ENCODE data around the gene LCLAT1.

The LCLAT1 gene

DNA sequence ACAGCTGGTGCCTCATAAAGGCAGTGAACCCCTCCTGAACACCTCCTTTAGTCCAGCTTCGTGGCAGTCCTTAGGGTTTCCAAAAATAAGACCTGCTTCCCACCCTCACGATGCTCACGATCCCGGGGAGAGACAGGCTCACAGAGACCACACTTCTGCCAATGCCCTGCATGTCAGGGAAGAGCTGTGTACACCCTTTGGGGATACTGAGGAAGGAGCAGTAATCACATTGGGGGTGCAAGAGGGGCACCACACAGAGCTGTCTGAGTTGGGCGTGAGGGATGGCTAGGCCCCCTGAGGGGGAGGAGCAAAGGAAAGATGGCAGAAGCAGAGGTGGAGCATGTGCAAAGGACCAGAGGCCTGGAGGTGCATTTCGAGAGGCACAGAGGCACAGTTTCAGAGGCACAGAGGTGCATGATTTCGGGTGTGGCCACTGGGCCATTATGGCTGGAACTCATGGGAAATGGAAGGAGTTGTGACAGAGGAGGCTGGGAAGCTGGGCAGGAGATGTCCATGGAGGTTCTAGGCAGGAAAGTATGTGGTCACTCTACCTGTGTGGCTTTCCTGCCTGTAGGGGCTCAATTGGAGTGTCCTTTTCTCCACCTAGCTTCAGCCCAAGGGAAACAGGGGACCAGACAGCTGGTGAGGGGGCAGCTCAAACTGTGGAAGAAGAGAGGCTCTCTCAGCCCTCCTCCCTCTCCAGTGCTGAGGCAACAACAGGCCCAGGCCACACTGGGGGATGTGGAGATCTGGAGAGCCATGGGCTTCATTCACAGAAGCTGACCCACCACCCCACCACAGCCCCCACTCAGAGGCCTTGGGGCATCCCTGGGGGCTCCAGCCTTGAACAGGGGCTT, 244.3 kb downstream of the LCLAT1 start:
- H3K4me3 ChIP-seq (ENCODE audit: low read depth, low read length), result no peak overlapping the region
- H3K4me1 ChIP-seq (ENCODE audit: control insufficient read depth, insufficient read depth, low read length), result no peaks in the 10 kb centered on the region
- CTCF ChIA-PET, result interaction anchor here (0.5 to 0.6 kb wide), 3 partner anchors 43 to 527 kb away, joined by 3 read pairs; no protein-coding TSS in a partner anchor
- no peaks in the 10 kb centered on the region for H3K36me3 ChIP-seq (ENCODE audit: control insufficient read depth in 2 of 2, insufficient read depth in 1 of 2, low read length in 2 of 2)
- POLR2A ChIA-PET, result no interaction called here
- H3K9me3 ChIP-seq (ENCODE audit: control insufficient read depth, insufficient read depth, low read depth, low read length), result no peaks in the 10 kb centered on the region
- no peak overlapping the region for H3K27ac ChIP-seq (ENCODE audit: extremely low read depth, low read depth, low read length)
- TF ChIP-seq, protein P1, sequence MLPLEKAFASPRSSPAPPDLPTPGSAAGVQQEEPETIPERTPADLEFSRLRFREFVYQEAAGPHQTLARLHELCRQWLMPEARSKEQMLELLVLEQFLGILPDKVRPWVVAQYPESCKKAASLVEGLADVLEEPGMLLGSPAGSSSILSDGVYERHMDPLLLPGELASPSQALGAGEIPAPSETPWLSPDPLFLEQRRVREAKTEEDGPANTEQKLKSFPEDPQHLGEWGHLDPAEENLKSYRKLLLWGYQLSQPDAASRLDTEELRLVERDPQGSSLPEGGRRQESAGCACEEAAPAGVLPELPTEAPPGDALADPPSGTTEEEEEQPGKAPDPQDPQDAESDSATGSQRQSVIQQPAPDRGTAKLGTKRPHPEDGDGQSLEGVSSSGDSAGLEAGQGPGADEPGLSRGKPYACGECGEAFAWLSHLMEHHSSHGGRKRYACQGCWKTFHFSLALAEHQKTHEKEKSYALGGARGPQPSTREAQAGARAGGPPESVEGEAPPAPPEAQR (tag by site-specific recombination; IDR thresholded peaks at IDR 0.05), result no peak
- TF ChIP-seq ZNF623 (tag by site-specific recombination; IDR thresholded peaks at IDR 0.05), result peak; percentile 38; the same call in 1 of the 2 replicates
- TF ChIP-seq, protein P2, sequence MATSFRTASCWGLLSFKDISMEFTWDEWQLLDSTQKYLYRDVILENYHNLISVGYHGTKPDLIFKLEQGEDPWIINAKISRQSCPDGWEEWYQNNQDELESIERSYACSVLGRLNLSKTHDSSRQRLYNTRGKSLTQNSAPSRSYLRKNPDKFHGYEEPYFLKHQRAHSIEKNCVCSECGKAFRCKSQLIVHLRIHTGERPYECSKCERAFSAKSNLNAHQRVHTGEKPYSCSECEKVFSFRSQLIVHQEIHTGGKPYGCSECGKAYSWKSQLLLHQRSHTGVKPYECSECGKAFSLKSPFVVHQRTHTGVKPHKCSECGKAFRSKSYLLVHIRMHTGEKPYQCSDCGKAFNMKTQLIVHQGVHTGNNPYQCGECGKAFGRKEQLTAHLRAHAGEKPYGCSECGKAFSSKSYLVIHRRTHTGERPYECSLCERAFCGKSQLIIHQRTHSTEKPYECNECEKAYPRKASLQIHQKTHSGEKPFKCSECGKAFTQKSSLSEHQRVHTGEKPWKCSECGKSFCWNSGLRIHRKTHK (tag by site-specific recombination; IDR thresholded peaks at IDR 0.05), result no peak
- TF ChIP-seq ZNF266 (tag by site-specific recombination; IDR thresholded peaks at IDR 0.05; ENCODE audit: low read depth), result no peak
- TF ChIP-seq, protein P3, sequence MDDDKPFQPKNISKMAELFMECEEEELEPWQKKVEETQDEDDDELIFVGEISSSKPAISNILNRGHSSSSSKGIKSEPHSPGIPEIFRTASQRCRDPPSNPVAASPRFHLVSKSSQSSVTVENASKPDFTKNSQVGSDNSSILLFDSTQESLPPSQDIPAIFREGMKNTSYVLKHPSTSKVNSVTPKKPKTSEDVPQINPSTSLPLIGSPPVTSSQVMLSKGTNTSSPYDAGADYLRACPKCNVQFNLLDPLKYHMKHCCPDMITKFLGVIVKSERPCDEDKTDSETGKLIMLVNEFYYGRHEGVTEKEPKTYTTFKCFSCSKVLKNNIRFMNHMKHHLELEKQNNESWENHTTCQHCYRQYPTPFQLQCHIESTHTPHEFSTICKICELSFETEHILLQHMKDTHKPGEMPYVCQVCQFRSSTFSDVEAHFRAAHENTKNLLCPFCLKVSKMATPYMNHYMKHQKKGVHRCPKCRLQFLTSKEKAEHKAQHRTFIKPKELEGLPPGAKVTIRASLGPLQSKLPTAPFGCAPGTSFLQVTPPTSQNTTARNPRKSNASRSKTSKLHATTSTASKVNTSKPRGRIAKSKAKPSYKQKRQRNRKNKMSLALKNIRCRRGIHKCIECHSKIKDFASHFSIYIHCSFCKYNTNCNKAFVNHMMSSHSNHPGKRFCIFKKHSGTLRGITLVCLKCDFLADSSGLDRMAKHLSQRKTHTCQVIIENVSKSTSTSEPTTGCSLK (tag by site-specific recombination; IDR thresholded peaks at IDR 0.05), result no peak
- TF ChIP-seq MZF1 (tag by site-specific recombination; IDR thresholded peaks at IDR 0.05; ENCODE audit: borderline replicate concordance), result no peak

DNA sequence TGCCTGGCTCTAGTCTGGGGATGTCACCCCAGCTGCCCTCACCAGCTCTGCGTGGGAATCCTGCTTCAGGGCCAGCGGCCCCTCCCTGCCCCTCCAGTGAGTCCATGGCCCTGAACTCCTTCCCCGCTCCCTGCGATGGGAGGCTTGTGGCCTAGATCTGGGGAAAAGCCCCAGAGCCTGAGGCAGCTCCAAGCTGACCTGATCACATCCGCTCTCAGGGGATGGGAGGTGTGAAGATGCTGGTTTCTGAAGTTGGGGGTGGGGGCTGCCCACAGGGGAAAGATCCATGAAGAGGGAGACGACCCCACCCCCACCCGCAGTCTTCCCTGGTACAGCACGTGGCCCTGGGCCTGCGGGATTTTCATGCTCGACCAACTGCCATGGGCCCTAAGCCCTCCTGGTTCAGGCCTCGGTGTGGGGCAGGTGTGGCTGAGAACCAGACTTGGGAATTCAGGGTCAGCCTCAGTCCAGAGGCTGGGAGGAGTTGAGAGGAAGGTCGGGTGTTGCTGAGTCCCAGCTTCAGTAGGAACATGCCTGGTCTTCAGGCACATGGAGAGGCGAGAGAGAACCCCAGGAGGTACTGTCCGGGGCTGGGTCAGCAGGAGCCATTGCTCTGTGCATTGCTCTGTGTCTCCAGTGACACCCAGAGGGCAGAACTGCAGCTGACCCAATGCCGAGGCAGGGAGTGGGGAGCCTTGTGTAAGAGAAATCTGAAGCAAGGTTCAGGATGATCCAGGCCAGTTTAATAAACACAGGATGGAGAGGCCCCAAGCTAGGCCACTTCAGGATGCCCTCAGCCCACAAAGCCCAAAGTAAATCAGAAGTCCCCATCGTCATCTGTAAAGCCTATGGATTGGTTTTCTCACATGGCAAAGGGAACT, 245.1 kb downstream of the LCLAT1 start:
- no peak overlapping the region for H3K4me3 ChIP-seq (ENCODE audit: low read depth, low read length)
- POLR2A ChIA-PET, result no interaction called here
- no peaks in the 10 kb centered on the region for H3K36me3 ChIP-seq (ENCODE audit: control insufficient read depth in 2 of 2, insufficient read depth in 1 of 2, low read length in 2 of 2)
- no peaks in the 10 kb centered on the region for H3K4me1 ChIP-seq (ENCODE audit: control insufficient read depth, insufficient read depth, low read length)
- no peak overlapping the region for H3K27ac ChIP-seq (ENCODE audit: extremely low read depth, low read depth, low read length)
- CTCF ChIA-PET, result interaction anchor here (0.6 to 5.9 kb wide), 4 partner anchors 10 to 395 kb away, joined by 3 to 43 read pairs (median 5); no protein-coding TSS in a partner anchor
- no peaks in the 10 kb centered on the region for H3K9me3 ChIP-seq (ENCODE audit: control insufficient read depth, insufficient read depth, low read depth, low read length)
- TF ChIP-seq ZNF843 (tag by site-specific recombination; IDR thresholded peaks at IDR 0.05) (no peak), ZNF76 (tag by site-specific recombination; IDR thresholded peaks at IDR 0.05; ENCODE audit: borderline replicate concordance, low read depth) (no peak), ZNF548 (tag by site-specific recombination; IDR thresholded peaks at IDR 0.05) (no peak), ZNF521 (tag by site-specific recombination; IDR thresholded peaks at IDR 0.05) (no peak), ZNF335 (tag by site-specific recombination; conservative IDR thresholded peaks at IDR 0.05) (no peak), ZNF341 (tag by site-specific recombination; IDR thresholded peaks at IDR 0.05; ENCODE audit: low read depth) (no peak), ZNF670 (tag by site-specific recombination; IDR thresholded peaks at IDR 0.05; ENCODE audit: low read depth) (no peak), ZNF600 (tag by site-specific recombination; IDR thresholded peaks at IDR 0.05) (no peak), ZNF560 (tag by site-specific recombination; IDR thresholded peaks at IDR 0.05; ENCODE audit: borderline replicate concordance) (no peak), ZBTB48 (tag by site-specific recombination; IDR thresholded peaks at IDR 0.05) (no peak)
- TF ChIP-seq, protein P4, sequence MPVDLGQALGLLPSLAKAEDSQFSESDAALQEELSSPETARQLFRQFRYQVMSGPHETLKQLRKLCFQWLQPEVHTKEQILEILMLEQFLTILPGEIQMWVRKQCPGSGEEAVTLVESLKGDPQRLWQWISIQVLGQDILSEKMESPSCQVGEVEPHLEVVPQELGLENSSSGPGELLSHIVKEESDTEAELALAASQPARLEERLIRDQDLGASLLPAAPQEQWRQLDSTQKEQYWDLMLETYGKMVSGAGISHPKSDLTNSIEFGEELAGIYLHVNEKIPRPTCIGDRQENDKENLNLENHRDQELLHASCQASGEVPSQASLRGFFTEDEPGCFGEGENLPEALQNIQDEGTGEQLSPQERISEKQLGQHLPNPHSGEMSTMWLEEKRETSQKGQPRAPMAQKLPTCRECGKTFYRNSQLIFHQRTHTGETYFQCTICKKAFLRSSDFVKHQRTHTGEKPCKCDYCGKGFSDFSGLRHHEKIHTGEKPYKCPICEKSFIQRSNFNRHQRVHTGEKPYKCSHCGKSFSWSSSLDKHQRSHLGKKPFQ (tag by site-specific recombination; IDR thresholded peaks at IDR 0.05), result no peak
- TF ChIP-seq, protein P5, sequence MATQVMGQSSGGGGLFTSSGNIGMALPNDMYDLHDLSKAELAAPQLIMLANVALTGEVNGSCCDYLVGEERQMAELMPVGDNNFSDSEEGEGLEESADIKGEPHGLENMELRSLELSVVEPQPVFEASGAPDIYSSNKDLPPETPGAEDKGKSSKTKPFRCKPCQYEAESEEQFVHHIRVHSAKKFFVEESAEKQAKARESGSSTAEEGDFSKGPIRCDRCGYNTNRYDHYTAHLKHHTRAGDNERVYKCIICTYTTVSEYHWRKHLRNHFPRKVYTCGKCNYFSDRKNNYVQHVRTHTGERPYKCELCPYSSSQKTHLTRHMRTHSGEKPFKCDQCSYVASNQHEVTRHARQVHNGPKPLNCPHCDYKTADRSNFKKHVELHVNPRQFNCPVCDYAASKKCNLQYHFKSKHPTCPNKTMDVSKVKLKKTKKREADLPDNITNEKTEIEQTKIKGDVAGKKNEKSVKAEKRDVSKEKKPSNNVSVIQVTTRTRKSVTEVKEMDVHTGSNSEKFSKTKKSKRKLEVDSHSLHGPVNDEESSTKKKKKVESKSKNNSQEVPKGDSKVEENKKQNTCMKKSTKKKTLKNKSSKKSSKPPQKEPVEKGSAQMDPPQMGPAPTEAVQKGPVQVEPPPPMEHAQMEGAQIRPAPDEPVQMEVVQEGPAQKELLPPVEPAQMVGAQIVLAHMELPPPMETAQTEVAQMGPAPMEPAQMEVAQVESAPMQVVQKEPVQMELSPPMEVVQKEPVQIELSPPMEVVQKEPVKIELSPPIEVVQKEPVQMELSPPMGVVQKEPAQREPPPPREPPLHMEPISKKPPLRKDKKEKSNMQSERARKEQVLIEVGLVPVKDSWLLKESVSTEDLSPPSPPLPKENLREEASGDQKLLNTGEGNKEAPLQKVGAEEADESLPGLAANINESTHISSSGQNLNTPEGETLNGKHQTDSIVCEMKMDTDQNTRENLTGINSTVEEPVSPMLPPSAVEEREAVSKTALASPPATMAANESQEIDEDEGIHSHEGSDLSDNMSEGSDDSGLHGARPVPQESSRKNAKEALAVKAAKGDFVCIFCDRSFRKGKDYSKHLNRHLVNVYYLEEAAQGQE (tag by site-specific recombination; IDR thresholded peaks at IDR 0.05), result no peak
- TF ChIP-seq, protein P3 (tag by site-specific recombination; IDR thresholded peaks at IDR 0.05), result no peak

All from HEK293 (cell line).